Activated CD8-positive, alpha-beta memory T cell treated with anti-CD3 and anti-CD28 coated beads, Interleukin-2, amount 50 U/mL, for 1 hour (primary cell): Measurements from ENCODE around the gene SLC25A23.
"Not testable (repeated sequence)": the region's sequence is repeated elsewhere in the genome, so short reads cannot be mapped to it uniquely, and the experiment has no call there.

Experiments used
- DNase-seq: peaks from one replicate; pipeline ENCODE4 v3.0.0-alpha.2; 2020; ENCODE audit errors: extremely low read depth

The SLC25A23 gene

GRCh38 chr19:6459262-6460098 is at the start of gene SLC25A23:
Gene SLC25A23, minus strand, starts transcription at chr19:6459792. Its CDS starts 164 bp downstream, at chr19:6459628.
- DNase-seq: no peak

- DNase-seq: not testable (repeated sequence)
These were observed 48.6 kb upstream of the SLC25A23 start for GRCh38 chr19:6508028-6508771.

- DNase-seq: no peak
These were observed 44.0 kb upstream of the SLC25A23 start for GRCh38 chr19:6503407-6504201.

- no peak for DNase-seq
These were observed 42.4 kb upstream of the SLC25A23 start, which contains the start of gene TUBB4A for GRCh38 chr19:6501740-6502648. Gene TUBB4A, minus strand, starts transcription at chr19:6502309. Its CDS starts 97 bp downstream, at chr19:6502212.

GRCh38 chr19:6500837-6501739 is 41.5 kb upstream of the SLC25A23 start:
- no peak for DNase-seq

- no peak for DNase-seq
These were observed 39.6 kb upstream of the SLC25A23 start for GRCh38 chr19:6499052-6499790.

- DNase-seq: no peak
These were observed 38.9 kb upstream of the SLC25A23 start for GRCh38 chr19:6498294-6499036.

GRCh38 chr19:6495947-6496346 is 36.4 kb upstream of the SLC25A23 start:
- DNase-seq: no peak

GRCh38 chr19:6494438-6495036 is 34.9 kb upstream of the SLC25A23 start:
- no peak for DNase-seq

GRCh38 chr19:6491802-6492592 is 32.4 kb upstream of the SLC25A23 start:
- no peak for DNase-seq

GRCh38 chr19:6490134-6490533 is 30.5 kb upstream of the SLC25A23 start:
- no peak for DNase-seq

- no peak for DNase-seq
These were observed 29.9 kb upstream of the SLC25A23 start for GRCh38 chr19:6489278-6490061.

GRCh38 chr19:6484831-6485230 is 25.2 kb upstream of the SLC25A23 start:
- no peak for DNase-seq

GRCh38 chr19:6484230-6484629 is 24.6 kb upstream of the SLC25A23 start:
- DNase-seq: no peak

- no peak for DNase-seq
These were observed 23.6 kb upstream of the SLC25A23 start for GRCh38 chr19:6483235-6483634.

- DNase-seq: no peak
These were observed 22.7 kb upstream of the SLC25A23 start for GRCh38 chr19:6482343-6482686.
